PFSK-1 (cell line): ENCODE results near the gene GPR137B.

ENCODE experiments used
- FOXP2 ChIP-seq: optimal IDR thresholded peaks from 2 replicates; pipeline ENCODE3; 2011; ENCODE audit warnings: borderline replicate concordance, control low read depth, inconsistent platforms; ENCODE audit not compliant: insufficient read depth; ENCODE audit errors: extremely low read length, extremely low read depth
- POLR2AphosphoS5 ChIP-seq: IDR thresholded peaks from 2 replicates; pipeline ENCODE4 v1.6.1; 2012; ENCODE audit warnings: low read depth, mild to moderate bottlenecking, control low read depth, low read length, moderate library complexity
- SIN3A ChIP-seq: IDR thresholded peaks from 2 replicates; pipeline ENCODE4 v1.6.1; 2012; ENCODE audit warnings: mild to moderate bottlenecking, low read length, moderate library complexity, borderline replicate concordance; ENCODE audit not compliant: insufficient read depth
- TF ChIP-seq, protein P1 (sequence below), 2 experiments: IDR thresholded peaks; 2 replicates each; pipeline versions ENCODE4 v1.6.1 to v1.8.0; 2011 to 2012; ENCODE audit warnings: low read depth in 2 of 2, low read length in 2 of 2, control low read depth in 1 of 2, inconsistent platforms in 1 of 2, mild to moderate bottlenecking in 1 of 2, moderate library complexity in 1 of 2; ENCODE audit not compliant: insufficient read depth in 1 of 2

DNA sequence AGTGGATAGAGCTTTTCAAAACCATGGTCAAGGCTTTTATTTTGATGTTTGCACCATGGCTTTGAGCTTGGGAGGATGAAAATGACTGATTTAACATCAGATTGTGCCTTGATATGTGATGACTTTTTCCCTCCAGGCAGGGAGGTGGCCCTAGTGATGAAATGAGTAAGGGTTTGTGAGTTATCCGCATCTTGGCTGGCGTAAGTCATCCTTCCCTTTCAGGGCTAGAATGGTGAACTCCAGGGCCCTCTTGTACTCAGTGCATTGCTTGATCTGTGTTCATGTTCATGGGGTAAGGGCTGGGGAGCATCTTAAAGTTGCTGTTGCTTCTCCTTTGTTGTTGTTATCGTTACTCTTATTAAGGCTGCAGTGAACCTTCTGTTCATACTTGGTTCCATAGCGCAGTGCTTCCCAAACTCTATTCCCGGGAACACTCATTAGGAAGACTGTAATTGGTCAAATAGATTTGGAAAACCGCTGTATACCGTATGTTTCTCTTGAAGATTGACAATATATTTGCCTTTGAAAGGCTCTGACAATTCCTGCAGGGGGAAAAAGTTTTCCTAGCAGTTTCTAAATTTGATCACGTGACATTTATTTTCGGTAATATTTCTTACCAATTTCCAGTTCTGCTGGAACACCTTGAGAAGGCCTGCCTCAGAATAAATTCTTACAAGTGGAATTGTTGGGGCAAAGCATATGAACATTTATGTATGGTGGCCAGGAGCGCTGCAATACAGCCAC is 23.1 kb downstream of the GPR137B start:
- no peak for TF ChIP-seq POLR2AphosphoS5
- no peak for TF ChIP-seq SIN3A
- TF ChIP-seq, protein P1, sequence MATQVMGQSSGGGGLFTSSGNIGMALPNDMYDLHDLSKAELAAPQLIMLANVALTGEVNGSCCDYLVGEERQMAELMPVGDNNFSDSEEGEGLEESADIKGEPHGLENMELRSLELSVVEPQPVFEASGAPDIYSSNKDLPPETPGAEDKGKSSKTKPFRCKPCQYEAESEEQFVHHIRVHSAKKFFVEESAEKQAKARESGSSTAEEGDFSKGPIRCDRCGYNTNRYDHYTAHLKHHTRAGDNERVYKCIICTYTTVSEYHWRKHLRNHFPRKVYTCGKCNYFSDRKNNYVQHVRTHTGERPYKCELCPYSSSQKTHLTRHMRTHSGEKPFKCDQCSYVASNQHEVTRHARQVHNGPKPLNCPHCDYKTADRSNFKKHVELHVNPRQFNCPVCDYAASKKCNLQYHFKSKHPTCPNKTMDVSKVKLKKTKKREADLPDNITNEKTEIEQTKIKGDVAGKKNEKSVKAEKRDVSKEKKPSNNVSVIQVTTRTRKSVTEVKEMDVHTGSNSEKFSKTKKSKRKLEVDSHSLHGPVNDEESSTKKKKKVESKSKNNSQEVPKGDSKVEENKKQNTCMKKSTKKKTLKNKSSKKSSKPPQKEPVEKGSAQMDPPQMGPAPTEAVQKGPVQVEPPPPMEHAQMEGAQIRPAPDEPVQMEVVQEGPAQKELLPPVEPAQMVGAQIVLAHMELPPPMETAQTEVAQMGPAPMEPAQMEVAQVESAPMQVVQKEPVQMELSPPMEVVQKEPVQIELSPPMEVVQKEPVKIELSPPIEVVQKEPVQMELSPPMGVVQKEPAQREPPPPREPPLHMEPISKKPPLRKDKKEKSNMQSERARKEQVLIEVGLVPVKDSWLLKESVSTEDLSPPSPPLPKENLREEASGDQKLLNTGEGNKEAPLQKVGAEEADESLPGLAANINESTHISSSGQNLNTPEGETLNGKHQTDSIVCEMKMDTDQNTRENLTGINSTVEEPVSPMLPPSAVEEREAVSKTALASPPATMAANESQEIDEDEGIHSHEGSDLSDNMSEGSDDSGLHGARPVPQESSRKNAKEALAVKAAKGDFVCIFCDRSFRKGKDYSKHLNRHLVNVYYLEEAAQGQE (IDR thresholded peaks at IDR 0.05; ENCODE audit: insufficient read depth in 1 of 2, low read depth in 2 of 2, low read length in 2 of 2) = no peak
- no peak for TF ChIP-seq FOXP2
